ENCODE results near the gene S100A9.

S100A9 gene

DNA sequence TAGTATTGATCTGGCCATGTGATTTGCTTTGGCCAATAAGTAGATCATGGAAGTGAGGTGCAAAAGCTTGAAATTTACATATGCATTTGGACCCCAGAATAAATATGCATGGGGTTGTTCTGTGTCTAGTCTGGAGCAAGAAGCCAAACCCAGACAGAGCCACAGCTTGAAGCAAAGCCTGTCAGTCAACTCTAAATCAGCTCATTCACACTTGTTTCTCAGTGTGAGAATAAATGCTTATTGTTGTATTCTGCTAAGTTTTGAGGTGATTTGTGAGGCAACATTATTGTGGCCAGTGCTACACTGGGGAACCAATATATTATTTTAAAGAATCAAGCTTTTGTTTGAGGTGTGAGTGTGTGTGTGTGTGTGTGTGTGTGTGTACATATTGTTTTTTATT, 32.7 kb upstream of the S100A9 start:
- H3K4me1 ChIP-seq (ENCODE audit: control insufficient read depth in 1 of 2, insufficient read depth in 2 of 2, low read length in 2 of 2): no peaks in the 10 kb centered on the region

GRCh38 chr1:153333902-153334301, 23.8 kb upstream of the S100A9 start:
- Histone ChIP-seq H3K4me3 (ENCODE audit: low read depth in 1 of 2, low read length in 2 of 2) (no peak overlapping the region), H3K27me3 (ENCODE audit: control insufficient read depth in 1 of 2, insufficient read depth in 2 of 2, low read length in 2 of 2) (no peaks in the 10 kb centered on the region), H3K4me1 (ENCODE audit: control insufficient read depth in 1 of 2, insufficient read depth in 2 of 2, low read length in 2 of 2) (no peaks in the 10 kb centered on the region), H3K9ac (ENCODE audit: low read depth in 1 of 2, low read length in 2 of 2) (no peak overlapping the region), H3K27ac (ENCODE audit: low read depth, low read length) (no peak overlapping the region), H3K36me3 (ENCODE audit: control insufficient read depth in 1 of 2, insufficient read depth in 2 of 2, low read length in 2 of 2) (no peaks in the 10 kb centered on the region), H3K9me3 (ENCODE audit: control insufficient read depth in 1 of 2, low read length in 2 of 2) (peaks cover 2 to 8% of the 10 kb centered on the region in 2 donors)

More for the DNA sequence above, 32.7 kb upstream of the S100A9 start:
- H3K4me3 ChIP-seq (ENCODE audit: low read depth in 1 of 2, low read length in 2 of 2): no peak overlapping the region
- peaks cover 7 to 8% of the 10 kb centered on the region in 2 donors for H3K9me3 ChIP-seq (ENCODE audit: control insufficient read depth in 1 of 2, low read length in 2 of 2)
- no peaks in the 10 kb centered on the region for H3K36me3 ChIP-seq (ENCODE audit: control insufficient read depth in 1 of 2, insufficient read depth in 2 of 2, low read length in 2 of 2)
- no peak overlapping the region for H3K27ac ChIP-seq (ENCODE audit: low read depth, low read length)
- no peak overlapping the region for H3K9ac ChIP-seq (ENCODE audit: low read depth in 1 of 2, low read length in 2 of 2)
- H3K27me3 ChIP-seq (ENCODE audit: control insufficient read depth in 1 of 2, insufficient read depth in 2 of 2, low read length in 2 of 2): no peaks in the 10 kb centered on the region

- Histone ChIP-seq H3K4me3 (ENCODE audit: low read depth in 1 of 2, low read length in 2 of 2) (no peak overlapping the region), H3K36me3 (ENCODE audit: control insufficient read depth in 1 of 2, insufficient read depth in 2 of 2, low read length in 2 of 2) (no peaks in the 10 kb centered on the region), H3K9me3 (ENCODE audit: control insufficient read depth in 1 of 2, low read length in 2 of 2) (peaks cover 0 to 3% of the 10 kb centered on the region in 2 donors), H3K9ac (ENCODE audit: low read depth in 1 of 2, low read length in 2 of 2) (no peak overlapping the region), H3K27ac (ENCODE audit: low read depth, low read length) (no peak overlapping the region), H3K4me1 (ENCODE audit: control insufficient read depth in 1 of 2, insufficient read depth in 2 of 2, low read length in 2 of 2) (no peaks in the 10 kb centered on the region), H3K27me3 (ENCODE audit: control insufficient read depth in 1 of 2, insufficient read depth in 2 of 2, low read length in 2 of 2) (no peaks in the 10 kb centered on the region)
Measured at GRCh38 chr1:153336650-153337049, 21.0 kb upstream of the S100A9 start.

DNA sequence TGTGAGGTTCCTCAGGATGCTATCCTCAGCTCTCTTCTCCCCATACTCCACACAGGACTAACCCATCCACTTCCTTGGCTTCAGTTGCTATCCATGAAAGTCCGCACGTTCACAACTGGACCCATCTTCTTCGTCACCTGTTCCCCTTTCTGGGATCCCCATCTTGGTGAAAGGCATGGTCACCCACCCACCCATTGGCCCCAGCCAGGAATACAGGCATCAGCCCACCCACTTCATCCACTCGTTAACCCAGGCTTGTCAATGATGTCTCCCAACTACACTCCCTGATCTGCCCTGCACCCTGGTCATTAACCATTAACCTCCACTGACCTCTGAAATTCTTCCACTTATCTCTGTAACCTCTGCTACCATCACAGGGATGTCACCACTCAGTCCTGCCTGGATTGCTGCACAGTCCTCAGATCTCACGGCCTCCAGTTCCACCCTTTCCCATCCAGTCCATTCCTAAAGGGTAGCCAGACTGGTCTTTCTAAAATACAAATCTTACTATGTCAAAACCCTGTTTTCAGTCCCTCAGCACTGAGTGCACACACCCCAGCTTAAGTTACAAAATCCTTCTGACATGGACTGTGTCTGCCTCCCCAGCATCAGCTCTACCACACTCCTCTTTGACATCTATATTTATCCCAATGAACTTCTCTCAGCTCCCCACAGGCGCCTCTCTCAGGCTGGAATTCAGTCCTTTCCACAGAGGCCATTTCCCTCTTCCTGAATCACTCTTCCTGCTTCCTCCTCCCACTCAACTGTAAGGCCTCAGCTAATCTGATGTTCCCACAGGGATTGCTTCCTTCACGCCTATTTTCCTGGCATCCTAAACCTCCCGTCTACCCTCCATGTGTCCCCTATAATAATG, 19.4 kb upstream of the S100A9 start:
- H3K27ac ChIP-seq (ENCODE audit: low read depth, low read length): no peak overlapping the region

GRCh38 chr1:153339802-153340201, 17.9 kb upstream of the S100A9 start:
- no peak overlapping the region for H3K4me3 ChIP-seq (ENCODE audit: low read depth in 1 of 2, low read length in 2 of 2)
- no peaks in the 10 kb centered on the region for H3K9me3 ChIP-seq (ENCODE audit: control insufficient read depth in 1 of 2, low read length in 2 of 2)
- H3K4me1 ChIP-seq (ENCODE audit: control insufficient read depth in 1 of 2, insufficient read depth in 2 of 2, low read length in 2 of 2): peaks cover 6 to 14% of the 10 kb centered on the region in 2 donors
- no peak overlapping the region for H3K9ac ChIP-seq (ENCODE audit: low read depth in 1 of 2, low read length in 2 of 2)
- H3K27ac ChIP-seq (ENCODE audit: low read depth, low read length): no peak overlapping the region
- peaks cover 0 to 3% of the 10 kb centered on the region in 2 donors for H3K27me3 ChIP-seq (ENCODE audit: control insufficient read depth in 1 of 2, insufficient read depth in 2 of 2, low read length in 2 of 2)
- no peaks in the 10 kb centered on the region for H3K36me3 ChIP-seq (ENCODE audit: control insufficient read depth in 1 of 2, insufficient read depth in 2 of 2, low read length in 2 of 2)

More for the DNA sequence above, 19.4 kb upstream of the S100A9 start:
- peaks cover 0 to 5% of the 10 kb centered on the region in 2 donors for H3K4me1 ChIP-seq (ENCODE audit: control insufficient read depth in 1 of 2, insufficient read depth in 2 of 2, low read length in 2 of 2)
- H3K27me3 ChIP-seq (ENCODE audit: control insufficient read depth in 1 of 2, insufficient read depth in 2 of 2, low read length in 2 of 2): no peaks in the 10 kb centered on the region
- H3K36me3 ChIP-seq (ENCODE audit: control insufficient read depth in 1 of 2, insufficient read depth in 2 of 2, low read length in 2 of 2): no peaks in the 10 kb centered on the region
- no peaks in the 10 kb centered on the region for H3K9me3 ChIP-seq (ENCODE audit: control insufficient read depth in 1 of 2, low read length in 2 of 2)
- no peak overlapping the region for H3K9ac ChIP-seq (ENCODE audit: low read depth in 1 of 2, low read length in 2 of 2)
- H3K4me3 ChIP-seq (ENCODE audit: low read depth in 1 of 2, low read length in 2 of 2): no peak overlapping the region

- Histone ChIP-seq H3K27me3 (ENCODE audit: control insufficient read depth in 1 of 2, insufficient read depth in 2 of 2, low read length in 2 of 2) (peaks cover 0 to 3% of the 10 kb centered on the region in 2 donors), H3K9me3 (ENCODE audit: control insufficient read depth in 1 of 2, low read length in 2 of 2) (no peaks in the 10 kb centered on the region)
Measured at GRCh38 chr1:153340356-153340755, 17.3 kb upstream of the S100A9 start.

DNA sequence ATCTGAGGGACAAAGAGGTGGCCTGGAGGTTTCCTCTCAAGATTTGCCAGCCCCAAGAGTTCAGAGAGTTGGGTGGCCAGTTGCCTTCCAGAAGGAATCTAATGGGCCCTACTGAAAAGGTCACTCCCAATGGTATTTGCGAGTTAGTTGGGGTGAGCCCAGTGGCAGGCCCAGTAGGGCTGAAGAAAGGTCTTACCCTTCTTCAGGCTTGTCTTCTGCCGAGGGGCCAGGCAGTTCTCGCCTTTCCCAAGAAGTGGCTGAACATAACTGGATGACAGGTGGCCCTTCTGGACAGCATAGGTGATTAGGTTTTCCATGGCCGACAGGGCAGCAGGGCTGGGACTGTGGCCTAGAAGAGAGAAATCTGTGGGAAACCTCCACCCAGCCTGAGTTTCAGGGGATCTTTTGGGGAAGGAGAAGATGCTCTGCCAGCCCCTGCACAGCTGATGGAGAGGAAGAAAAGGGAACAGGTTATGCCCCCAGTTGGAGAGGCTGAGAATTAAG, 16.2 kb upstream of the S100A9 start:
- Histone ChIP-seq H3K27me3 (ENCODE audit: control insufficient read depth in 1 of 2, insufficient read depth in 2 of 2, low read length in 2 of 2) (peaks cover 0 to 3% of the 10 kb centered on the region in 2 donors), H3K9ac (ENCODE audit: low read depth in 1 of 2, low read length in 2 of 2) (no peak overlapping the region), H3K36me3 (ENCODE audit: control insufficient read depth in 1 of 2, insufficient read depth in 2 of 2, low read length in 2 of 2) (no peaks in the 10 kb centered on the region), H3K27ac (ENCODE audit: low read depth, low read length) (no peak overlapping the region), H3K4me1 (ENCODE audit: control insufficient read depth in 1 of 2, insufficient read depth in 2 of 2, low read length in 2 of 2) (peaks cover 20 to 23% of the 10 kb centered on the region in 2 donors), H3K4me3 (ENCODE audit: low read depth in 1 of 2, low read length in 2 of 2) (no peak overlapping the region), H3K9me3 (ENCODE audit: control insufficient read depth in 1 of 2, low read length in 2 of 2) (no peaks in the 10 kb centered on the region)

More at GRCh38 chr1:153340356-153340755, 17.3 kb upstream of the S100A9 start:
- H3K4me1 ChIP-seq (ENCODE audit: control insufficient read depth in 1 of 2, insufficient read depth in 2 of 2, low read length in 2 of 2): peaks cover 10 to 20% of the 10 kb centered on the region in 2 donors
- no peak overlapping the region for H3K4me3 ChIP-seq (ENCODE audit: low read depth in 1 of 2, low read length in 2 of 2)
- no peak overlapping the region for H3K27ac ChIP-seq (ENCODE audit: low read depth, low read length)
- H3K36me3 ChIP-seq (ENCODE audit: control insufficient read depth in 1 of 2, insufficient read depth in 2 of 2, low read length in 2 of 2): no peaks in the 10 kb centered on the region
- H3K9ac ChIP-seq (ENCODE audit: low read depth in 1 of 2, low read length in 2 of 2): no peak overlapping the region

DNA sequence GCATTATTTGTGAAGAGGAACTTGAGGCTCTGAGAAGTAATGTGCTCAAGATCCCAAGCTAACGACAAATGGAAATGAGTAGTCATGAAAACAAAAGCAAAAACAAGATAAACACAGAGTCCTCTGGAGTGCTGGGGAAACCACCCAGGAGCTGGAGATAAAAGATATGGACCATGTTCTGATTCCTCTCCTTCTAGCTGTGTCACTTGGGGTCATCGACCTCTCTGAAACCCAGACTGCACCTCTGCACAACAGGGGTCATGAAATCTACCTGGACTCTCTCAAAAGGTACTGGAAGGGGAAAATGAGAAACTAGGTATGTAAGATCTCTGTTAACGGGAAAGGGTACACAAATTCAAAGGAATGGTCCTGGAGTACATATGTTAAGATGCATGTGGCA, 15.5 kb upstream of the S100A9 start:
- Histone ChIP-seq H3K4me3 (ENCODE audit: low read depth in 1 of 2, low read length in 2 of 2) (no peak overlapping the region), H3K36me3 (ENCODE audit: control insufficient read depth in 1 of 2, insufficient read depth in 2 of 2, low read length in 2 of 2) (no peaks in the 10 kb centered on the region), H3K4me1 (ENCODE audit: control insufficient read depth in 1 of 2, insufficient read depth in 2 of 2, low read length in 2 of 2) (peaks cover 20 to 23% of the 10 kb centered on the region in 2 donors), H3K9me3 (ENCODE audit: control insufficient read depth in 1 of 2, low read length in 2 of 2) (no peaks in the 10 kb centered on the region), H3K27ac (ENCODE audit: low read depth, low read length) (no peak overlapping the region), H3K9ac (ENCODE audit: low read depth in 1 of 2, low read length in 2 of 2) (no peak overlapping the region), H3K27me3 (ENCODE audit: control insufficient read depth in 1 of 2, insufficient read depth in 2 of 2, low read length in 2 of 2) (peaks cover 0 to 3% of the 10 kb centered on the region in 2 donors)

- H3K27ac ChIP-seq (ENCODE audit: low read depth, low read length): no peak overlapping the region
- no peak overlapping the region for H3K9ac ChIP-seq (ENCODE audit: low read depth in 1 of 2, low read length in 2 of 2)
- H3K27me3 ChIP-seq (ENCODE audit: control insufficient read depth in 1 of 2, insufficient read depth in 2 of 2, low read length in 2 of 2): peaks cover 0 to 3% of the 10 kb centered on the region in 2 donors
- no peak overlapping the region for H3K4me3 ChIP-seq (ENCODE audit: low read depth in 1 of 2, low read length in 2 of 2)
- peaks cover 20 to 23% of the 10 kb centered on the region in 2 donors for H3K4me1 ChIP-seq (ENCODE audit: control insufficient read depth in 1 of 2, insufficient read depth in 2 of 2, low read length in 2 of 2)
- H3K9me3 ChIP-seq (ENCODE audit: control insufficient read depth in 1 of 2, low read length in 2 of 2): no peaks in the 10 kb centered on the region
- H3K36me3 ChIP-seq (ENCODE audit: control insufficient read depth in 1 of 2, insufficient read depth in 2 of 2, low read length in 2 of 2): no peaks in the 10 kb centered on the region
Measured at GRCh38 chr1:153343040-153343681, 14.5 kb upstream of the S100A9 start.

All from duodenal mucosa (tissue), 2 donors.